Measurements from ENCODE around the gene GNG13. TPM values are rescaled to one million over a fixed set of nuclear protein-coding genes. Genes with fewer than 3 reads are reported as not detected.

Gene GNG13
- total RNA-seq, 3 donors from 2014 or later = 0.31 to 1.0 TPM; not detected in 1

DNA sequence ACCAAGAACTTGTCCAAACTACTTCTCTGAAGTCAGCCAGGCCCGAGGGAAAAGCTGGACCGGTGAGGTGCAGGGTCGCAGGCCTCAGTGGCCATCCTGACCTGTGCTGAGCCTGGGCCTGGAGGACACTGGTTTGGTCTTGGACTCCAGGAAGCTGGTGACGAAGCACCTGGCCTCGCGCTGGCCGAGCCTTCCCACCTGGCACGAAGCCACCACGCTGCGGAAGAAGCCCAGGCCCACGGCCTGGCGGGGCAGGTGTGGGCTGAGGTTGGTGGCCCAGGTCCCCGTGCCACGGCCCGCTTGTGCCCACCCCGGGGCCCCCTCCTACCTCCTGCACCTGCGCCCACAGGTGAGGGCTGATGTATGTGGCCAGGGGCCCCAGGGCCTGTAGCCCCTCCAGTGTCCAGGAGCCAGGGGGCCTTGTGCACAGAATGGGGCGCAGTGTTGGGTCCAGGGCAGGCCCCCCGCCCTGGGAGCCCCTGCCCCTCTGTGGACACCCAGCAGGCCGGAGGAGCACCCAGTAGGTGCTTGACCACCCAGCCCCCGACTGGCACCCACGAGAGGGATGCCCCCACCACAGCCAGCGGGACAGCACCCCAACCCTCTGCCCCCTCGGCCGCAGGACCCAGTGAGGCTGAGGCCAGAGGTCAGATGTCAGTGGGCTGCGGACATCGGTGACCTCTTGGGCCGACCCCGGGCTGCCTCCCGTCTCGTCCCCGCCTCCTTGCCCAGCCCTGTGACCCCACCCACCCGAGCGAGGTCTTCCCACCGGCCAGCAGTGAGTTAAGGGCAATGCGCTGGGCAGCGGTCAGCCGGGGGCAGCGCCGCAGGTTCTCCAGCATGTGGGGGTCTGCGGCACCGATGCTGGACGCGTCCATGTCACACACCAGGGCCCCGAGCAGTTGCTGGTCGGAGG is 26.2 kb downstream of the GNG13 start:
- Histone ChIP-seq H3K4me1 (ENCODE audit: low read depth) (no peaks in the 10 kb centered on the region), H3K4me3 (no peak overlapping the region), H3K9me3 (no peaks in the 10 kb centered on the region), H3K36me3 (ENCODE audit: low read depth) (no peaks in the 10 kb centered on the region)
- no peak for ATAC-seq
- intact Hi-C loops (cut with DNase I, micrococcal nuclease) = no loop called here
- TF ChIP-seq, protein P1, sequence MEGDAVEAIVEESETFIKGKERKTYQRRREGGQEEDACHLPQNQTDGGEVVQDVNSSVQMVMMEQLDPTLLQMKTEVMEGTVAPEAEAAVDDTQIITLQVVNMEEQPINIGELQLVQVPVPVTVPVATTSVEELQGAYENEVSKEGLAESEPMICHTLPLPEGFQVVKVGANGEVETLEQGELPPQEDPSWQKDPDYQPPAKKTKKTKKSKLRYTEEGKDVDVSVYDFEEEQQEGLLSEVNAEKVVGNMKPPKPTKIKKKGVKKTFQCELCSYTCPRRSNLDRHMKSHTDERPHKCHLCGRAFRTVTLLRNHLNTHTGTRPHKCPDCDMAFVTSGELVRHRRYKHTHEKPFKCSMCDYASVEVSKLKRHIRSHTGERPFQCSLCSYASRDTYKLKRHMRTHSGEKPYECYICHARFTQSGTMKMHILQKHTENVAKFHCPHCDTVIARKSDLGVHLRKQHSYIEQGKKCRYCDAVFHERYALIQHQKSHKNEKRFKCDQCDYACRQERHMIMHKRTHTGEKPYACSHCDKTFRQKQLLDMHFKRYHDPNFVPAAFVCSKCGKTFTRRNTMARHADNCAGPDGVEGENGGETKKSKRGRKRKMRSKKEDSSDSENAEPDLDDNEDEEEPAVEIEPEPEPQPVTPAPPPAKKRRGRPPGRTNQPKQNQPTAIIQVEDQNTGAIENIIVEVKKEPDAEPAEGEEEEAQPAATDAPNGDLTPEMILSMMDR (IDR thresholded peaks at IDR 0.05) = no peak
- DNase-seq = no peak

GRCh38 chr16:772959-773358 is 27.6 kb downstream of the GNG13 start:
- intact Hi-C loops (cut with DNase I, micrococcal nuclease) = no loop called here
- Histone ChIP-seq H3K4me3 (no peak overlapping the region), H3K4me1 (ENCODE audit: low read depth) (no peaks in the 10 kb centered on the region), H3K36me3 (ENCODE audit: low read depth) (no peaks in the 10 kb centered on the region), H3K9me3 (no peaks in the 10 kb centered on the region)
- DNase-seq (no peak), ATAC-seq (no peak)
- TF ChIP-seq, protein P1 (IDR thresholded peaks at IDR 0.05) = no peak

GRCh38 chr16:770411-770810 is 30.1 kb downstream of the GNG13 start:
- DNase-seq (no peak), ATAC-seq (no peak)
- Histone ChIP-seq H3K4me1 (ENCODE audit: low read depth) (no peaks in the 10 kb centered on the region), H3K36me3 (ENCODE audit: low read depth) (no peaks in the 10 kb centered on the region), H3K4me3 (no peak overlapping the region), H3K9me3 (no peaks in the 10 kb centered on the region)
- intact Hi-C loops (cut with DNase I, micrococcal nuclease) = no loop called here
- TF ChIP-seq, protein P1 (IDR thresholded peaks at IDR 0.05) = no peak

GRCh38 chr16:769934-770333 is 30.6 kb downstream of the GNG13 start:
- ATAC-seq (no peak), DNase-seq (no peak)
- intact Hi-C loops (cut with DNase I, micrococcal nuclease) = no loop called here
- Histone ChIP-seq H3K36me3 (ENCODE audit: low read depth) (no peaks in the 10 kb centered on the region), H3K4me3 (no peak overlapping the region), H3K4me1 (ENCODE audit: low read depth) (no peaks in the 10 kb centered on the region), H3K9me3 (no peaks in the 10 kb centered on the region)
- TF ChIP-seq, protein P1 (IDR thresholded peaks at IDR 0.05) = no peak

- Histone ChIP-seq H3K36me3 (ENCODE audit: low read depth) (no peaks in the 10 kb centered on the region), H3K9me3 (no peaks in the 10 kb centered on the region), H3K4me1 (ENCODE audit: low read depth) (no peaks in the 10 kb centered on the region), H3K4me3 (no peak overlapping the region)
- TF ChIP-seq, protein P1 (IDR thresholded peaks at IDR 0.05) = no peak
- DNase-seq = no peak
- no peak for ATAC-seq
- intact Hi-C loops (cut with DNase I, micrococcal nuclease) = no loop called here
Observed at GRCh38 chr16:769184-769784, 31.2 kb downstream of the GNG13 start.

Measured in mucosa of descending colon (tissue), 3 donors.